ENCODE results near the gene LAMTOR4. TPM values are rescaled to one million over a fixed set of nuclear protein-coding genes. Genes with fewer than 3 reads are reported as not detected.

Gene LAMTOR4
- 10 to 100 TPM; 48.7 to 74.6 (median 68.1) TPM for total RNA-seq
- 100 to 1,000 TPM; 118 to 141 (median 140) TPM for polyA plus RNA-seq
- long read RNA-seq, donor 1, transcript LAMTOR4-201 (4 exons, 605 nt), result major isoform, 23 of 28 reads
- long read RNA-seq, donor 1, partial matches to known transcripts, result 1 of 28 reads
- long read RNA-seq, donor 1, other reads (novel, unspliced or antisense), result 1 of 28 reads
- long read RNA-seq, donor 2, transcript LAMTOR4-201 (4 exons, 605 nt), result major isoform, 25 of 33 reads
- long read RNA-seq, donor 2, partial matches to known transcripts, result 0 of 33 reads
- long read RNA-seq, donor 2, other reads (novel, unspliced or antisense), result 1 of 33 reads

DNA sequence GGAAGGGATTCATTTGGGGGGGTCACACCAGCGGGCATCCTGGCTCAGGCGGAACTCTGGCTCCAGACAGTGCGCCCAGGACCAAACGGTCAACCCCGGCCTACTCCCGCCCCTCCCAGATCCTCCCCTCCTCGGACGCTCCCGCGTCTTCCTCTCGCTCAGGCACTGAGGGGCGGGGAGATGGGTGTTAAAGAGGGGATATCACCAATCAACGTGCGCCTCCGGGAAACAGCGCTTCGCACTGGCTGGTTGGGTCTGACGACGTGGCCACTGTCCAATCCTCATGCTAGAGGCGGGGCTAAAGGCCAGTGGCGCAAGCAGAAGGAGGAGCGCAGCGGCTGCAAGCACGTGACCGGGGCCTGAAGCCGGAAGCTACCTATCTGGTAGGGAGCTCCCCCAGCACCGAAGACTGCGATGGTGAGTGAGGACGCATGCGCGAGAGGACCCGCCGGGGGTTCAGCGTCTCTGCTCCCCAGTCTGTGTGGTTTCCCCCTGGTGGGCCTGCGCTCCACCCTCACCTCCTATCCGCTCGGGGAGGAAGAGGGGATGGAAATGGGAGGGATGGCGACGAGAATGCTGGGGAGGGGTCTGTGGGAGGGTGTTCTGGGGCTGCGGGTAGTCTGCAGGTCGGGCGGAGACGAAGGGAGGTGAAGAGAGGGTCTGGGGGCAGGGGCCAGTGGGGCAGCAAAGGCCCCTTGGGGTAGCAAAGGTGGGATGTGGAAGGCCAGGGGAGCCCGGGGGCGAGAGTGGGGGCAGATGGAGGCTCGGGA lies at the start of gene LAMTOR4:
Gene LAMTOR4, plus strand, starts transcription at position 360 of the 770 bp plus-strand sequence. Its CDS starts 55 bp downstream, at position 415.
- peak; percentile 98 to 99 for DNase-seq
- Histone ChIP-seq H3K27me3 (ENCODE audit: insufficient read depth in 3 of 3, low read length in 2 of 3) (no peaks in the 10 kb centered on the region), H3K9me3 (no peaks in the 10 kb centered on the region), H3K36me3 (ENCODE audit: insufficient read depth in 1 of 2, low read depth in 1 of 2) (peaks cover 4 to 22% of the 10 kb centered on the region in 2 donors), H3K4me1 (peaks cover 15% of the 10 kb centered on the region), H3K4me3 (peak within 1 kb of the TSS; percentile 73), H3K27ac (peak within 1 kb of the TSS; percentile 84)
- TF ChIP-seq, protein P1, sequence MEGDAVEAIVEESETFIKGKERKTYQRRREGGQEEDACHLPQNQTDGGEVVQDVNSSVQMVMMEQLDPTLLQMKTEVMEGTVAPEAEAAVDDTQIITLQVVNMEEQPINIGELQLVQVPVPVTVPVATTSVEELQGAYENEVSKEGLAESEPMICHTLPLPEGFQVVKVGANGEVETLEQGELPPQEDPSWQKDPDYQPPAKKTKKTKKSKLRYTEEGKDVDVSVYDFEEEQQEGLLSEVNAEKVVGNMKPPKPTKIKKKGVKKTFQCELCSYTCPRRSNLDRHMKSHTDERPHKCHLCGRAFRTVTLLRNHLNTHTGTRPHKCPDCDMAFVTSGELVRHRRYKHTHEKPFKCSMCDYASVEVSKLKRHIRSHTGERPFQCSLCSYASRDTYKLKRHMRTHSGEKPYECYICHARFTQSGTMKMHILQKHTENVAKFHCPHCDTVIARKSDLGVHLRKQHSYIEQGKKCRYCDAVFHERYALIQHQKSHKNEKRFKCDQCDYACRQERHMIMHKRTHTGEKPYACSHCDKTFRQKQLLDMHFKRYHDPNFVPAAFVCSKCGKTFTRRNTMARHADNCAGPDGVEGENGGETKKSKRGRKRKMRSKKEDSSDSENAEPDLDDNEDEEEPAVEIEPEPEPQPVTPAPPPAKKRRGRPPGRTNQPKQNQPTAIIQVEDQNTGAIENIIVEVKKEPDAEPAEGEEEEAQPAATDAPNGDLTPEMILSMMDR (IDR thresholded peaks at IDR 0.05), result peak; percentile 6
- peak; percentile 98 to 99 (median 99) for ATAC-seq
- 0 to 1% (median 0%) methylated on average over 42 to 46 of the region's 46 CpGs for WGBS, 3 donors
- intact Hi-C loops (cut with DNase I), result no loop called here

DNA sequence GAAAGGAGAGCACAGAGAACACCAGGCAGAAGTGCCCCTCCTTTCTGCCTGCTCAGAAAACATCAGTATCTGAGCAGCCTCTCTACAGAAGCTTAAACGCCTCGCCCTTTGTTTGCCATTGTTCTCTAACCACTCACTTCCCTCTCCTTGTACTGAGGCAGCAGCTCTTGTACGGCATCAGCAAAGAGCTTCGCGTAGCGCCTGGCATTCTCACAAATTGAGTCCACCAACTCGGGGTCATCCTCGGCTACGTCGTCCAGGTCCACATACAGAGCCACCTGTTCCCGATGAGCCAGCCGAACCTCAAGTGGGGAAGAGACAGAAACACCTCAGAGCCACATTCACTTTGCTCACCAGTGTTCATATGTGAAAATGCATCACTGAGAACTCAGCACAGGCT lies 49.3 kb upstream of the LAMTOR4 start:
- Histone ChIP-seq H3K4me1 (peaks cover 18% of the 10 kb centered on the region), H3K36me3 (ENCODE audit: insufficient read depth in 1 of 2, low read depth in 1 of 2) (peaks cover 9 to 68% of the 10 kb centered on the region in 2 donors), H3K27me3 (ENCODE audit: insufficient read depth in 3 of 3, low read length in 2 of 3) (no peaks in the 10 kb centered on the region), H3K27ac (peak overlapping the region; percentile 90), H3K4me3 (peak overlapping the region; percentile 77), H3K9me3 (no peaks in the 10 kb centered on the region)
- TF ChIP-seq, protein P1 (IDR thresholded peaks at IDR 0.05), result no peak
- DNase-seq (no peak), ATAC-seq (no peak)
- WGBS, 3 donors, result 58 to 65% (median 65%) methylated on average over 12 of the region's 12 CpGs
- intact Hi-C loops (cut with DNase I), result no loop called here

DNA sequence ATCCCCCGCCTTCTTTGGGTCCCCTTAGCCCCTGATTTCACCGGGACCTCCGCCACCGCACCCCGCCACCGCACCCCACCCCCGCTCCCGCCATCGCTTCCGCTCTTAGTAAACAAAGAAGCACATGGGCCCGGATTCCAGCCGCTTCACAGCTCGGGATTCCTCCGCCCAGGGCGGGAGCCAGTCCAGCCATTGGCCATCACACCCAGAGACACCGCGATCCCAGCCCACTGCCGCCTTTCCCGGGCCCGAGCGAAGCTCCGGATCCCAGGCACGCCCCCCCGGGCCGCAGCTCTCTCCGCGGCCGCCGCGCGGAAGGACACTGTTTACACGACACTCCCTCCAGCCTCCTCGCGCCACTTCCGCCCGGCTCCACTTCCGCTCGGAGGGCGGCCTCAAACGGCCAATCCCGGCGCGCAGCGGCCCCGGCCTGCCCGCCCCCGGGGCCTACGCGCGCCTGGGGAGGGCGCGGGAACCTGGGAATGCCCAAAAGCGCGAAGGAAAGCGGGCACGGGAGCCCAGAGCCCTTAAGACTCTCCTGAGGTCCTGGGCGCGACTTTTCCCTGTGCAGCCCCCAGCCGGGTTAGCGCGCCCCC lies 48.2 kb upstream of the LAMTOR4 start:
- WGBS, 3 donors, result 0 to 1% (median 1%) methylated on average over 55 to 61 of the region's 61 CpGs
- H3K4me1 ChIP-seq, result peaks cover 18% of the 10 kb centered on the region
- intact Hi-C loops (cut with DNase I), result loop anchor here in 1 of 2 donors (1.0 to 2.0 kb wide), 2 partner anchors 19 to 52 kb away; partner anchors contain the start of genes CNPY4, TAF6 and ZSCAN21
- DNase-seq (peak; percentile 95 to 97), ATAC-seq (peak; percentile 90 to 93 (median 92))
- H3K9me3 ChIP-seq, result no peaks in the 10 kb centered on the region
- peaks cover 9 to 68% of the 10 kb centered on the region in 2 donors for H3K36me3 ChIP-seq (ENCODE audit: insufficient read depth in 1 of 2, low read depth in 1 of 2)
- peak overlapping the region; percentile 90 for H3K27ac ChIP-seq
- no peaks in the 10 kb centered on the region for H3K27me3 ChIP-seq (ENCODE audit: insufficient read depth in 3 of 3, low read length in 2 of 3)
- TF ChIP-seq, protein P1 (IDR thresholded peaks at IDR 0.05), result no peak
- peak overlapping the region; percentile 77 for H3K4me3 ChIP-seq

DNA sequence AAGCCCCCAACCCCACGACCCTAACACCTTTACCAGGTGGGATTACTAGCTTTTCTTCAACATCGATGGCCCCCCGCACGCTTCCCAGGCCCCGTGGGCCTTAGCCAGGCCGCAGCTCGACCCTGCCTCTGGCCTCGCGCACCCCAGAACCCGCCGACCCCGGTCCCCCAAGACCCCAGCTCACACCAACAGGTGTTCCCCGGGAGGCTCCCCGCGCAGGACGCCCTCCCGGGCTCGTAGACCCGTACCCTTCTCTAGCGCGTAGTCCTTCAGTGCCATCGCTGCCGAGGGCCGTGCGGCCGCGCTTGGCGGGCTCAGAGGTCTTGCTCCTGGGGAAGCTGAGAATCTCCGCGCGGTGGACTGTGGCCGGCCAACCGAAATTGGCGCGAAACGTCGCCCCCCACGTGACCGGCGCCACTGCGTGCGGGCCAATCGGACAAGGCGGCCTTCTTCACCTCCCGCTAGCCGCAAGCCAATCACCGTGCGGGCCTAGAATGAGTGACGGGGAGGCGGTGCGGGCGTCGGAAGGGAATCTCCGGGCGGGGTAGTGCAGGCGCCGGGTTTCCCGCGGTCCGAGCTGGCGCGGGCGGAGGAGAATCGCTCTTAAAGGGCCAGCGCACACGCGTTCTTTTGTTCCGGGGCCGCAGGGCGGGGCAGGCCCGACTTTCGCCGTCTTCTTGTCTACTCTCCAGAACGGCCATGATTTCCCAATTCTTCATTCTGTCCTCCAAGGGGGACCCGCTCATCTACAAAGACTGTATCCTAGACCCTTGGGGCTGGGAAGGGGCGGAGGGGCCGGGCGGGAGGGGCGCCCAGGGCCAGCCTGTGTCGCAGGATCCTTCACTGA lies 47.5 kb upstream of the LAMTOR4 start, which contains the start of the genes AP4M1 and MCM7:
Gene AP4M1, plus strand, starts transcription at position 628 of the 847 bp plus-strand sequence. Its CDS starts 72 bp downstream, at position 700.
Gene MCM7, minus strand, starts transcription at position 382 of the 847 bp plus-strand sequence. Its CDS starts 103 bp downstream, at position 279.
- 0 to 1% (median 1%) methylated on average over 74 to 80 of the region's 80 CpGs for WGBS, 3 donors

More for the DNA sequence above, 47.5 kb upstream of the LAMTOR4 start, which contains the start of the genes AP4M1 and MCM7:
- intact Hi-C loops (cut with DNase I), result loop anchor here in 1 of 2 donors (1.0 to 2.0 kb wide), 2 partner anchors 18 to 52 kb away; partner anchors contain the start of genes CNPY4, TAF6 and ZSCAN21
- TF ChIP-seq, protein P1 (IDR thresholded peaks at IDR 0.05), result no peak
- peak; percentile 94 to 95 (median 95) for ATAC-seq
- H3K4me3 ChIP-seq, result peak within 1 kb of the TSS; percentile 77
- H3K4me1 ChIP-seq, result peaks cover 18% of the 10 kb centered on the region
- no peaks in the 10 kb centered on the region for H3K27me3 ChIP-seq (ENCODE audit: insufficient read depth in 3 of 3, low read length in 2 of 3)
- DNase-seq, result peak; percentile 99 to 100
- H3K27ac ChIP-seq, result peak within 1 kb of the TSS; percentile 90
- H3K9me3 ChIP-seq, result no peaks in the 10 kb centered on the region
- H3K36me3 ChIP-seq (ENCODE audit: insufficient read depth in 1 of 2, low read depth in 1 of 2), result peaks cover 9 to 67% of the 10 kb centered on the region in 2 donors
